GM12878 (cell line): ENCODE measurements around the gene UST. TPM values are rescaled to one million over a fixed set of nuclear protein-coding genes. Genes with fewer than 3 reads are reported as not detected.

Source experiments
- ATAC-seq: fragments of 200-7000 bp; cut with Tn5 transposase; 3 replicates; pipeline ENCODE4 v1.9.1; 2020; ENCODE audit warnings: mild to moderate bottlenecking, moderate library complexity
- BruUV-seq: library from RNA; stranded (reverse); fragments of 400-500 nt; replicated peaks from 2 replicates; lab custom pipeline; 2021; lab: Mats Ljungman, UMichigan
- CTCF ChIA-PET: fragments of 300-600 bp; sonication (Branson Sonifier 250); formaldehyde crosslinking; extraction: SDS; loops from one replicate; lab custom pipeline; 2021; ENCODE audit warnings: inconsistent platforms; lab: Yijun Ruan, JAX
- POLR2A ChIA-PET: fragments of 350-600 bp; formaldehyde crosslinking; extraction: SDS; loops from one replicate; lab custom pipeline; 2021; ENCODE audit warnings: inconsistent platforms; lab: Charles Lee
- RAD21 ChIA-PET: fragments of 300-600 bp; sonication (Branson Sonifier 250); formaldehyde crosslinking; loops from one replicate; lab custom pipeline; 2023; ENCODE audit warnings: antibody characterized with exemption; ENCODE audit not compliant: unreplicated experiment; lab: Charles Lee
- SMC1A ChIA-PET: fragments of 300-600 bp; sonication (Branson Sonifier 250); formaldehyde crosslinking; loops from one replicate; lab custom pipeline; 2023; ENCODE audit not compliant: unreplicated experiment, uncharacterized antibody; lab: Charles Lee
- DNase-seq: peaks from one replicate; pipeline ENCODE4 v3.0.0-alpha.2; 2011; ENCODE audit warnings: low read depth, low spot score
- FAIRE-seq: peaks from 3 replicates; lab custom pipeline; 2011; peaks lifted over from hg19 to GRCh38; lab: Jason Lieb, UNC
- H2AFZ ChIP-seq: 2 replicates; pipeline ENCODE4 v1.6.0; 2011; ENCODE audit warnings: low read depth, low read length, control low read depth; ENCODE audit not compliant: control insufficient read depth
- H3K27ac ChIP-seq: 2 replicates; pipeline ENCODE4 v1.5.1; 2011; ENCODE audit warnings: control low read depth; ENCODE audit not compliant: control insufficient read depth, insufficient read depth
- H3K27me3 ChIP-seq, 2 experiments: replicated peaks in 1 of 2; 2 replicates each; pipeline versions ENCODE4 v1.6.0 to v1.6.1; 2011; ENCODE audit warnings: low read length in 1 of 2; ENCODE audit not compliant: control insufficient read depth in 2 of 2, insufficient read depth in 2 of 2
- H3K36me3 ChIP-seq, 2 experiments: 2 replicates each; pipeline ENCODE4 v1.5.1; 2011; ENCODE audit warnings: low read length in 1 of 2; ENCODE audit not compliant: control insufficient read depth in 2 of 2, insufficient read depth in 2 of 2
- H3K4me1 ChIP-seq: 2 replicates; pipeline ENCODE4 v1.6.1; 2011; ENCODE audit warnings: mild to moderate bottlenecking, low read length, moderate library complexity, mixed read lengths; ENCODE audit not compliant: control insufficient read depth, insufficient read depth
- H3K4me2 ChIP-seq: 2 replicates; pipeline ENCODE4 v1.6.0; 2011; ENCODE audit warnings: control low read depth; ENCODE audit not compliant: control insufficient read depth, insufficient read depth
- H3K4me3 ChIP-seq: fragments of 200-600 bp; sonication (generic); 2 replicates; pipeline ENCODE4 v1.5.1; 2016
- H3K79me2 ChIP-seq: 2 replicates; pipeline ENCODE4 v1.6.0; 2011; ENCODE audit warnings: low read length; ENCODE audit not compliant: control insufficient read depth, insufficient read depth
- H3K9ac ChIP-seq: 2 replicates; pipeline ENCODE4 v1.8.0; 2011; ENCODE audit warnings: low read length, control low read depth, mixed read lengths; ENCODE audit not compliant: control insufficient read depth, insufficient read depth
- H3K9me3 ChIP-seq: replicated peaks from 3 replicates; pipeline ENCODE4 v1.5.1; 2011; ENCODE audit warnings: mild to moderate bottlenecking, low read length; ENCODE audit not compliant: control insufficient read depth, insufficient read depth
- H4K20me1 ChIP-seq: 2 replicates; pipeline ENCODE4 v1.6.0; 2011; ENCODE audit not compliant: control insufficient read depth, insufficient read depth
- CBX3 ChIP-seq: fragments of 200-600 bp; sonication (generic); IDR thresholded peaks from 2 replicates; pipeline ENCODE4 v1.6.1; 2016; ENCODE audit warnings: low read depth, borderline replicate concordance
- GABPA ChIP-seq: IDR thresholded peaks from 2 replicates; pipeline ENCODE4 v1.6.1; 2014; ENCODE audit warnings: antibody characterized with exemption, low read depth, mild to moderate bottlenecking, inconsistent platforms
- HDAC6 ChIP-seq: fragments of 200-600 bp; sonication (generic); IDR thresholded peaks from one replicate; pipeline ENCODE4 v1.8.0; 2017; ENCODE audit warnings: antibody characterized with exemption; ENCODE audit not compliant: unreplicated experiment
- NFYB ChIP-seq: IDR thresholded peaks from 2 replicates; pipeline ENCODE4 v1.6.1; 2011; ENCODE audit warnings: low read depth, mild to moderate bottlenecking, low read length, improper control_type of control experiment, moderate library complexity; ENCODE audit not compliant: insufficient read depth
- PAX8 ChIP-seq: fragments of 450-650 bp; IDR thresholded peaks from 2 replicates; pipeline ENCODE4 v1.6.1; 2017; ENCODE audit warnings: mild to moderate bottlenecking, moderate library complexity
- POLR2A ChIP-seq: IDR thresholded peaks from 2 replicates; pipeline ENCODE4 v1.6.1; 2011; ENCODE audit warnings: low read depth, mild to moderate bottlenecking, low read length
- WGBS: methylation state at CpG from one replicate; pipeline ENCODE4 v1.1.6; 2016; ENCODE audit warnings: low lambda C conversion rate; ENCODE audit not compliant: insufficient replicate concordance, insufficient coverage; ENCODE audit errors: missing lambda C conversion rate; 5-methylcytosine and 5-hydroxymethylcytosine counted together
- in situ Hi-C: fragments of 300-500 bp; cut with MboI; formaldehyde crosslinking; loops from 9 replicates; pipeline ENCODE4 v1.14.3; 2018; ENCODE audit warnings: mixed read lengths
- intact Hi-C: fragments of 100-400 bp; cut with micrococcal nuclease; formaldehyde crosslinking; loops from one replicate; pipeline ENCODE4 v1.14.2; 2022; ENCODE audit not compliant: unreplicated experiment
- polyA plus RNA-seq, 11 experiments: library from polyadenylated mRNA; depleted of rRNA in 4 of 11; unstranded in 6 of 11; stranded (reverse) in 5 of 11; fragments of >200 nt; fragmentation: Nextera tagmentation in 4 of 11; fragmentation: Illumina TruSeq in 1 of 11; extraction: Ambion mirVana in 4 of 11; extraction: Trizol in 1 of 11; gene quantifications; 1 replicate in 1 of 11; 2 replicates in 10 of 11; pipeline versions ENCODE4 v1.2.1 to v1.2.3, GENCODE V29; 2011 to 2016; ENCODE audit warnings: inconsistent platforms in 2 of 11, missing spikeins in 2 of 11, low read depth in 1 of 11
- total RNA-seq, 4 experiments: library from RNA; depleted of rRNA in 3 of 4; stranded (reverse); fragments of >200 nt in 3 of 4; fragmentation: Illumina TruSeq in 1 of 4; extraction: Trizol in 1 of 4; gene quantifications; 2 replicates each; pipeline versions ENCODE4 v1.2.1 to v1.2.3, GENCODE V29; 2013 to 2021
- TF ChIP-seq, protein P1 (sequence below): fragments of 450-650 bp; IDR thresholded peaks from 2 replicates; pipeline ENCODE4 v1.6.1; 2017; ENCODE audit warnings: borderline replicate concordance
- TF ChIP-seq, protein P2 (sequence below): fragments of 150-350 bp; IDR thresholded peaks from 2 replicates; pipeline ENCODE4 v1.6.1; 2014; ENCODE audit warnings: mild to moderate bottlenecking, low read depth, low read length

Gene UST
- total and polyA plus RNA-seq, 10 of the 15 experiments (the other 5 are each of a cell fraction or from before 2014, with no cell fraction given) = 0.74 to 43.3 (median 2.2) TPM

DNA sequence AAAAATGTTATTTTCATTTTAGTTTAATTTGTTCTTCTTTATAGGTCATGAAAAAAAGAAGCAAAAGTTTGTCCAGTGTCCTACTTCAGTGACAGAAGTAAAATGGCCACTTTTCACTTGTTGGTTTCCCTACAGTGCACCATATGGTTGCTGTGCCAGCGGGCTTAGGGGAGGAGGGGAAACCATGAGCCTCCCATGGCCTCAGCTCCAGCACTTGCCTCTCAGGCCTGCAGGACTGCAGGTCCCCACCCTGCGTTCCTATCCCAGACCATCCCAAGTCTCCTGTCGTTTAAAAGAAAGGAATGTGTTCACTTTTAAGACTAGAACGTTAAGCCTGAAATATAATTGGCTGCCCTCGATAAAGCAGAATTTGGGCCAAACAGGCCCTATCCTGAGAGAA, 360.7 kb downstream of the UST start:
- FAIRE-seq (no peak), DNase-seq (no peak), ATAC-seq (no peak)
- no peaks in the 10 kb centered on the region for H3K79me2 ChIP-seq
- peaks cover 38% of the 10 kb centered on the region for H3K4me1 ChIP-seq
- no peaks in the 10 kb centered on the region for H3K27me3 ChIP-seq
- no peak overlapping the region for H3K4me2 ChIP-seq
- no peaks in the 10 kb centered on the region for H3K36me3 ChIP-seq
- TF ChIP-seq PAX8 (no peak), GABPA (no peak), NFYB (no peak), HDAC6 (no peak), CBX3 (no peak), POLR2A (no peak)
- TF ChIP-seq, protein P1, sequence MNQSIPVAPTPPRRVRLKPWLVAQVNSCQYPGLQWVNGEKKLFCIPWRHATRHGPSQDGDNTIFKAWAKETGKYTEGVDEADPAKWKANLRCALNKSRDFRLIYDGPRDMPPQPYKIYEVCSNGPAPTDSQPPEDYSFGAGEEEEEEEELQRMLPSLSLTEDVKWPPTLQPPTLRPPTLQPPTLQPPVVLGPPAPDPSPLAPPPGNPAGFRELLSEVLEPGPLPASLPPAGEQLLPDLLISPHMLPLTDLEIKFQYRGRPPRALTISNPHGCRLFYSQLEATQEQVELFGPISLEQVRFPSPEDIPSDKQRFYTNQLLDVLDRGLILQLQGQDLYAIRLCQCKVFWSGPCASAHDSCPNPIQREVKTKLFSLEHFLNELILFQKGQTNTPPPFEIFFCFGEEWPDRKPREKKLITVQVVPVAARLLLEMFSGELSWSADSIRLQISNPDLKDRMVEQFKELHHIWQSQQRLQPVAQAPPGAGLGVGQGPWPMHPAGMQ = no peak
- TF ChIP-seq, protein P2, sequence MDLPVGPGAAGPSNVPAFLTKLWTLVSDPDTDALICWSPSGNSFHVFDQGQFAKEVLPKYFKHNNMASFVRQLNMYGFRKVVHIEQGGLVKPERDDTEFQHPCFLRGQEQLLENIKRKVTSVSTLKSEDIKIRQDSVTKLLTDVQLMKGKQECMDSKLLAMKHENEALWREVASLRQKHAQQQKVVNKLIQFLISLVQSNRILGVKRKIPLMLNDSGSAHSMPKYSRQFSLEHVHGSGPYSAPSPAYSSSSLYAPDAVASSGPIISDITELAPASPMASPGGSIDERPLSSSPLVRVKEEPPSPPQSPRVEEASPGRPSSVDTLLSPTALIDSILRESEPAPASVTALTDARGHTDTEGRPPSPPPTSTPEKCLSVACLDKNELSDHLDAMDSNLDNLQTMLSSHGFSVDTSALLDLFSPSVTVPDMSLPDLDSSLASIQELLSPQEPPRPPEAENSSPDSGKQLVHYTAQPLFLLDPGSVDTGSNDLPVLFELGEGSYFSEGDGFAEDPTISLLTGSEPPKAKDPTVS = no peak
- in situ Hi-C loops = no loop called here
- no peaks in the 10 kb centered on the region; the same call in 2 of the 3 replicates for H3K9me3 ChIP-seq
- ChIA-PET POLR2A (no interaction called here), SMC1A (interaction anchor here (0.7 to 1.6 kb wide), 3 partner anchors 16 to 108 kb away, joined by 3 read pairs; no protein-coding TSS in a partner anchor), RAD21 (no interaction called here), CTCF (interaction anchor here (0.6 to 0.7 kb wide), 2 partner anchors 24 to 411 kb away, joined by 3 read pairs; no protein-coding TSS in a partner anchor)
- no peak overlapping the region for H3K4me3 ChIP-seq
- no peak overlapping the region for H3K9ac ChIP-seq
- no peaks in the 10 kb centered on the region for H4K20me1 ChIP-seq
- no TSS peak for BruUV-seq
- intact Hi-C loops = no loop called here
- 94% methylated on average over 5 of the region's 5 CpGs for WGBS
- no peak overlapping the region for H2AFZ ChIP-seq
- H3K27ac ChIP-seq = no peak overlapping the region
